K562 (cell line): Measurements from ENCODE around the gene SPATA17.

Source experiments
- CBFA2T3 ChIP-seq: fragments of 450-650 bp; IDR thresholded peaks from 2 replicates; pipeline ENCODE4 v1.6.1; 2017
- EZH2 ChIP-seq: IDR thresholded peaks from 2 replicates; pipeline ENCODE4 v1.6.1; 2012; ENCODE audit warnings: low read depth, mild to moderate bottlenecking, inconsistent platforms, low read length, borderline replicate concordance
- FIP1L1 ChIP-seq: fragments of 200-400 bp; formaldehyde crosslinking; IDR thresholded peaks from 2 replicates; pipeline ENCODE4 v1.6.1; 2018; ENCODE audit warnings: mild to moderate bottlenecking, low read depth, low read length; ENCODE audit not compliant: poor library complexity, severe bottlenecking
- HDAC6 ChIP-seq: IDR thresholded peaks from 2 replicates; pipeline ENCODE4 v1.6.1; 2012; ENCODE audit warnings: low read depth, mild to moderate bottlenecking, control low read depth, inconsistent platforms, low read length, moderate library complexity
- MAFK ChIP-seq: IDR thresholded peaks from 2 replicates; pipeline ENCODE4 v1.6.1; 2011; ENCODE audit warnings: low read length, improper control_type of control experiment
- RAD21 ChIP-seq, 2 experiments: fragments of 250-450 bp in 1 of 2; fragments of 450-650 bp in 1 of 2; sonication (Bioruptor Pico) in 1 of 2; formaldehyde crosslinking in 1 of 2; IDR thresholded peaks in 1 of 2; conservative IDR thresholded peaks in 1 of 2; 2 replicates each; pipeline versions ENCODE4 v1.4.0 to v1.8.0; 2020 to 2022; ENCODE audit warnings: mild to moderate bottlenecking in 2 of 2, moderate library complexity in 1 of 2
- RBBP5 ChIP-seq: fragments of 200-600 bp; sonication (generic); IDR thresholded peaks from 2 replicates; pipeline ENCODE4 v1.6.1; 2012; ENCODE audit warnings: borderline replicate concordance, mild to moderate bottlenecking, low read length, control low read depth, inconsistent platforms; ENCODE audit not compliant: insufficient read depth, poor library complexity, severe bottlenecking
- SETDB1 ChIP-seq: IDR thresholded peaks from one replicate; pipeline ENCODE4 v1.6.1; 2012; ENCODE audit warnings: low read length, control low read depth, inconsistent platforms
- ZNF121 ChIP-seq: sonication (generic); formaldehyde crosslinking; conservative IDR thresholded peaks from 2 replicates; pipeline ENCODE4 v1.8.0; 2022; ENCODE audit warnings: missing genetic modification reagents
- TF ChIP-seq, protein P1 (sequence below): sonication (generic); formaldehyde crosslinking; IDR thresholded peaks from 2 replicates; pipeline ENCODE4 v1.8.0; 2022; ENCODE audit warnings: mild to moderate bottlenecking, missing genetic modification reagents, borderline replicate concordance
- TF ChIP-seq, protein P2 (sequence below): fragments of 250-450 bp; sonication (Bioruptor Pico); IDR thresholded peaks from 2 replicates; pipeline ENCODE4 v1.8.0; 2022; ENCODE audit warnings: moderate library complexity, mild to moderate bottlenecking, inconsistent platforms
- TF ChIP-seq, protein P3 (sequence below): fragments of 200-600 bp; sonication (generic); IDR thresholded peaks from one replicate; pipeline ENCODE4 v1.6.1; 2012; ENCODE audit warnings: mild to moderate bottlenecking, low read depth, low read length, inconsistent platforms
- TF ChIP-seq, protein P4 (sequence below), 3 experiments: IDR thresholded peaks in 2 of 3; conservative IDR thresholded peaks in 1 of 3; 2 replicates each; pipeline ENCODE4 v1.5.1; 2011 to 2012; ENCODE audit warnings: low read length in 3 of 3, mild to moderate bottlenecking in 3 of 3, control low read depth in 2 of 3, improper control_type of control experiment in 1 of 3, inconsistent platforms in 1 of 3, low read depth in 1 of 3, mixed read lengths in 1 of 3, moderate library complexity in 1 of 3; ENCODE audit not compliant: insufficient read depth in 2 of 3

DNA sequence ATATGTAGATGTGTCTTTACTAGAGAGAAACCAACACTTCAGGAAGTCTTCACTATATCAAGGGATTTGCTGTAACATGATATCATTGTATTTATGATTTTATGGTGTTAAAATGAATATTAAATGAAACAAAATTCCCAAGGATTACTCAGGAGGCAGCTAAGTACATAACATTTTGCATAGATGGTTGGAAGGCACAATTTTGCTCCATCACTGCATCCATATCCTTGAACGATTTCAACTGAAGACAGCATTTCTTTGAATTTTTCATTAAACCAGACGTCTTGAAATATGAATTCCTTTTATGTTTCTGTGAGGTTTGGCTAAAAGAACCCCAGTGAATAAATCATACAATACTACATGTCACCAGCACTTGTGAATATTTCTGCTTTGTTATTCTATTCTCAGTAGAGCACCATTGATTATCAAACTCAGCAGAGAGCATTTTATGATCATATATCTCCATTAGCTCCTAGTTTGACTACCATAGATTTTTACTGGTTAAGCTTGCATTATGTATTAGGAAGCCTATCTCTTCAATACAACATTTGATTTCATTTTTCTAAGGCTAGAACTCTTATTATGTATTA lies 37.3 kb downstream of the SPATA17 start:
- TF ChIP-seq SETDB1 (no peak), RAD21 (CRISPR knock-in tag; conservative IDR thresholded peaks at IDR 0.05 in 1 of 2, IDR thresholded peaks at IDR 0.05 in 1 of 2) (no peak), MAFK (no peak), FIP1L1 (no peak), CBFA2T3 (no peak), EZH2 (no peak), ZNF121 (no peak), HDAC6 (no peak), RBBP5 (no peak)
- TF ChIP-seq, protein P1, sequence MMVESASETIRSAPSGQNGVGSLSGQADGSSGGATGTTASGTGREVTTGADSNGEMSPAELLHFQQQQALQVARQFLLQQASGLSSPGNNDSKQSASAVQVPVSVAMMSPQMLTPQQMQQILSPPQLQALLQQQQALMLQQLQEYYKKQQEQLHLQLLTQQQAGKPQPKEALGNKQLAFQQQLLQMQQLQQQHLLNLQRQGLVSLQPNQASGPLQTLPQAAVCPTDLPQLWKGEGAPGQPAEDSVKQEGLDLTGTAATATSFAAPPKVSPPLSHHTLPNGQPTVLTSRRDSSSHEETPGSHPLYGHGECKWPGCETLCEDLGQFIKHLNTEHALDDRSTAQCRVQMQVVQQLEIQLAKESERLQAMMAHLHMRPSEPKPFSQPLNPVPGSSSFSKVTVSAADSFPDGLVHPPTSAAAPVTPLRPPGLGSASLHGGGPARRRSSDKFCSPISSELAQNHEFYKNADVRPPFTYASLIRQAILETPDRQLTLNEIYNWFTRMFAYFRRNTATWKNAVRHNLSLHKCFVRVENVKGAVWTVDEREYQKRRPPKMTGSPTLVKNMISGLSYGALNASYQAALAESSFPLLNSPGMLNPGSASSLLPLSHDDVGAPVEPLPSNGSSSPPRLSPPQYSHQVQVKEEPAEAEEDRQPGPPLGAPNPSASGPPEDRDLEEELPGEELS (CRISPR knock-in tag), result no peak
- TF ChIP-seq, protein P2, sequence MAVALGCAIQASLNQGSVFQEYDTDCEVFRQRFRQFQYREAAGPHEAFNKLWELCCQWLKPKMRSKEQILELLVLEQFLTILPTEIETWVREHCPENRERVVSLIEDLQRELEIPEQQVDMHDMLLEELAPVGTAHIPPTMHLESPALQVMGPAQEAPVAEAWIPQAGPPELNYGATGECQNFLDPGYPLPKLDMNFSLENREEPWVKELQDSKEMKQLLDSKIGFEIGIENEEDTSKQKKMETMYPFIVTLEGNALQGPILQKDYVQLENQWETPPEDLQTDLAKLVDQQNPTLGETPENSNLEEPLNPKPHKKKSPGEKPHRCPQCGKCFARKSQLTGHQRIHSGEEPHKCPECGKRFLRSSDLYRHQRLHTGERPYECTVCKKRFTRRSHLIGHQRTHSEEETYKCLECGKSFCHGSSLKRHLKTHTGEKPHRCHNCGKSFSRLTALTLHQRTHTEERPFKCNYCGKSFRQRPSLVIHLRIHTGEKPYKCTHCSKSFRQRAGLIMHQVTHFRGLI (CRISPR knock-in tag), result no peak
- TF ChIP-seq, protein P3, sequence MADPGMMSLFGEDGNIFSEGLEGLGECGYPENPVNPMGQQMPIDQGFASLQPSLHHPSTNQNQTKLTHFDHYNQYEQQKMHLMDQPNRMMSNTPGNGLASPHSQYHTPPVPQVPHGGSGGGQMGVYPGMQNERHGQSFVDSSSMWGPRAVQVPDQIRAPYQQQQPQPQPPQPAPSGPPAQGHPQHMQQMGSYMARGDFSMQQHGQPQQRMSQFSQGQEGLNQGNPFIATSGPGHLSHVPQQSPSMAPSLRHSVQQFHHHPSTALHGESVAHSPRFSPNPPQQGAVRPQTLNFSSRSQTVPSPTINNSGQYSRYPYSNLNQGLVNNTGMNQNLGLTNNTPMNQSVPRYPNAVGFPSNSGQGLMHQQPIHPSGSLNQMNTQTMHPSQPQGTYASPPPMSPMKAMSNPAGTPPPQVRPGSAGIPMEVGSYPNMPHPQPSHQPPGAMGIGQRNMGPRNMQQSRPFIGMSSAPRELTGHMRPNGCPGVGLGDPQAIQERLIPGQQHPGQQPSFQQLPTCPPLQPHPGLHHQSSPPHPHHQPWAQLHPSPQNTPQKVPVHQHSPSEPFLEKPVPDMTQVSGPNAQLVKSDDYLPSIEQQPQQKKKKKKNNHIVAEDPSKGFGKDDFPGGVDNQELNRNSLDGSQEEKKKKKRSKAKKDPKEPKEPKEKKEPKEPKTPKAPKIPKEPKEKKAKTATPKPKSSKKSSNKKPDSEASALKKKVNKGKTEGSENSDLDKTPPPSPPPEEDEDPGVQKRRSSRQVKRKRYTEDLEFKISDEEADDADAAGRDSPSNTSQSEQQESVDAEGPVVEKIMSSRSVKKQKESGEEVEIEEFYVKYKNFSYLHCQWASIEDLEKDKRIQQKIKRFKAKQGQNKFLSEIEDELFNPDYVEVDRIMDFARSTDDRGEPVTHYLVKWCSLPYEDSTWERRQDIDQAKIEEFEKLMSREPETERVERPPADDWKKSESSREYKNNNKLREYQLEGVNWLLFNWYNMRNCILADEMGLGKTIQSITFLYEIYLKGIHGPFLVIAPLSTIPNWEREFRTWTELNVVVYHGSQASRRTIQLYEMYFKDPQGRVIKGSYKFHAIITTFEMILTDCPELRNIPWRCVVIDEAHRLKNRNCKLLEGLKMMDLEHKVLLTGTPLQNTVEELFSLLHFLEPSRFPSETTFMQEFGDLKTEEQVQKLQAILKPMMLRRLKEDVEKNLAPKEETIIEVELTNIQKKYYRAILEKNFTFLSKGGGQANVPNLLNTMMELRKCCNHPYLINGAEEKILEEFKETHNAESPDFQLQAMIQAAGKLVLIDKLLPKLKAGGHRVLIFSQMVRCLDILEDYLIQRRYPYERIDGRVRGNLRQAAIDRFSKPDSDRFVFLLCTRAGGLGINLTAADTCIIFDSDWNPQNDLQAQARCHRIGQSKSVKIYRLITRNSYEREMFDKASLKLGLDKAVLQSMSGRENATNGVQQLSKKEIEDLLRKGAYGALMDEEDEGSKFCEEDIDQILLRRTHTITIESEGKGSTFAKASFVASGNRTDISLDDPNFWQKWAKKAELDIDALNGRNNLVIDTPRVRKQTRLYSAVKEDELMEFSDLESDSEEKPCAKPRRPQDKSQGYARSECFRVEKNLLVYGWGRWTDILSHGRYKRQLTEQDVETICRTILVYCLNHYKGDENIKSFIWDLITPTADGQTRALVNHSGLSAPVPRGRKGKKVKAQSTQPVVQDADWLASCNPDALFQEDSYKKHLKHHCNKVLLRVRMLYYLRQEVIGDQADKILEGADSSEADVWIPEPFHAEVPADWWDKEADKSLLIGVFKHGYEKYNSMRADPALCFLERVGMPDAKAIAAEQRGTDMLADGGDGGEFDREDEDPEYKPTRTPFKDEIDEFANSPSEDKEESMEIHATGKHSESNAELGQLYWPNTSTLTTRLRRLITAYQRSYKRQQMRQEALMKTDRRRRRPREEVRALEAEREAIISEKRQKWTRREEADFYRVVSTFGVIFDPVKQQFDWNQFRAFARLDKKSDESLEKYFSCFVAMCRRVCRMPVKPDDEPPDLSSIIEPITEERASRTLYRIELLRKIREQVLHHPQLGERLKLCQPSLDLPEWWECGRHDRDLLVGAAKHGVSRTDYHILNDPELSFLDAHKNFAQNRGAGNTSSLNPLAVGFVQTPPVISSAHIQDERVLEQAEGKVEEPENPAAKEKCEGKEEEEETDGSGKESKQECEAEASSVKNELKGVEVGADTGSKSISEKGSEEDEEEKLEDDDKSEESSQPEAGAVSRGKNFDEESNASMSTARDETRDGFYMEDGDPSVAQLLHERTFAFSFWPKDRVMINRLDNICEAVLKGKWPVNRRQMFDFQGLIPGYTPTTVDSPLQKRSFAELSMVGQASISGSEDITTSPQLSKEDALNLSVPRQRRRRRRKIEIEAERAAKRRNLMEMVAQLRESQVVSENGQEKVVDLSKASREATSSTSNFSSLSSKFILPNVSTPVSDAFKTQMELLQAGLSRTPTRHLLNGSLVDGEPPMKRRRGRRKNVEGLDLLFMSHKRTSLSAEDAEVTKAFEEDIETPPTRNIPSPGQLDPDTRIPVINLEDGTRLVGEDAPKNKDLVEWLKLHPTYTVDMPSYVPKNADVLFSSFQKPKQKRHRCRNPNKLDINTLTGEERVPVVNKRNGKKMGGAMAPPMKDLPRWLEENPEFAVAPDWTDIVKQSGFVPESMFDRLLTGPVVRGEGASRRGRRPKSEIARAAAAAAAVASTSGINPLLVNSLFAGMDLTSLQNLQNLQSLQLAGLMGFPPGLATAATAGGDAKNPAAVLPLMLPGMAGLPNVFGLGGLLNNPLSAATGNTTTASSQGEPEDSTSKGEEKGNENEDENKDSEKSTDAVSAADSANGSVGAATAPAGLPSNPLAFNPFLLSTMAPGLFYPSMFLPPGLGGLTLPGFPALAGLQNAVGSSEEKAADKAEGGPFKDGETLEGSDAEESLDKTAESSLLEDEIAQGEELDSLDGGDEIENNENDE, result no peak
- TF ChIP-seq, protein P4, sequence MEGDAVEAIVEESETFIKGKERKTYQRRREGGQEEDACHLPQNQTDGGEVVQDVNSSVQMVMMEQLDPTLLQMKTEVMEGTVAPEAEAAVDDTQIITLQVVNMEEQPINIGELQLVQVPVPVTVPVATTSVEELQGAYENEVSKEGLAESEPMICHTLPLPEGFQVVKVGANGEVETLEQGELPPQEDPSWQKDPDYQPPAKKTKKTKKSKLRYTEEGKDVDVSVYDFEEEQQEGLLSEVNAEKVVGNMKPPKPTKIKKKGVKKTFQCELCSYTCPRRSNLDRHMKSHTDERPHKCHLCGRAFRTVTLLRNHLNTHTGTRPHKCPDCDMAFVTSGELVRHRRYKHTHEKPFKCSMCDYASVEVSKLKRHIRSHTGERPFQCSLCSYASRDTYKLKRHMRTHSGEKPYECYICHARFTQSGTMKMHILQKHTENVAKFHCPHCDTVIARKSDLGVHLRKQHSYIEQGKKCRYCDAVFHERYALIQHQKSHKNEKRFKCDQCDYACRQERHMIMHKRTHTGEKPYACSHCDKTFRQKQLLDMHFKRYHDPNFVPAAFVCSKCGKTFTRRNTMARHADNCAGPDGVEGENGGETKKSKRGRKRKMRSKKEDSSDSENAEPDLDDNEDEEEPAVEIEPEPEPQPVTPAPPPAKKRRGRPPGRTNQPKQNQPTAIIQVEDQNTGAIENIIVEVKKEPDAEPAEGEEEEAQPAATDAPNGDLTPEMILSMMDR (IDR thresholded peaks at IDR 0.05 in 2 of 3, conservative IDR thresholded peaks at IDR 0.05 in 1 of 3; ENCODE audit: insufficient read depth in 2 of 3, low read depth in 1 of 3, low read length in 3 of 3), result no peak
